Subcutaneous abdominal adipose tissue (tissue), 5 donors: ENCODE data around the gene MYH15.

Experiments used
- H3K27ac ChIP-seq: one replicate; pipeline ENCODE4 v1.7.0; 2013; ENCODE audit warnings: low read depth, mild to moderate bottlenecking, inconsistent platforms, low read length, moderate library complexity
- H3K27me3 ChIP-seq, 5 donors: one replicate each; pipeline ENCODE4 v1.7.0; 2013; ENCODE audit warnings: low read length in 5 of 5, inconsistent platforms in 1 of 5; ENCODE audit not compliant: control insufficient read depth in 5 of 5, insufficient read depth in 4 of 5
- H3K36me3 ChIP-seq, 5 donors: one replicate each; pipeline ENCODE4 v1.7.0; 2013; ENCODE audit warnings: low read length in 5 of 5; ENCODE audit not compliant: control insufficient read depth in 5 of 5, insufficient read depth in 5 of 5
- H3K4me1 ChIP-seq, 5 donors: one replicate each; pipeline ENCODE4 v1.7.0; 2013; ENCODE audit warnings: low read length in 5 of 5, mild to moderate bottlenecking in 3 of 5, moderate library complexity in 1 of 5; ENCODE audit not compliant: control insufficient read depth in 5 of 5, insufficient read depth in 5 of 5
- H3K4me3 ChIP-seq, 5 donors: one replicate each; pipeline ENCODE4 v1.7.0; 2013; ENCODE audit warnings: low read length in 5 of 5, low read depth in 1 of 5
- H3K9ac ChIP-seq, 5 donors: one replicate each; pipeline ENCODE4 v1.7.0; 2013; ENCODE audit warnings: low read length in 5 of 5, mild to moderate bottlenecking in 4 of 5, moderate library complexity in 3 of 5
- H3K9me3 ChIP-seq, 5 donors: one replicate each; pipeline ENCODE4 v1.7.0; 2013; ENCODE audit warnings: low read length in 5 of 5; ENCODE audit not compliant: control insufficient read depth in 5 of 5
- donor health status: healthy.
- donor health status: healthy.
- donor health status: healthy.
- donor health status: healthy.
- donor health status: healthy.

MYH15 gene

GRCh38 chr3:108510496-108510895 is at the start of gene MYH15:
Gene MYH15, minus strand, starts transcription at chr3:108510596. Its CDS starts 66 bp downstream, at chr3:108510530.
- no peaks in the 10 kb centered on the region for H3K4me1 ChIP-seq
- H3K9ac ChIP-seq, result no peak within 1 kb of the TSS
- no peaks in the 10 kb centered on the region for H3K27me3 ChIP-seq
- no peaks in the 10 kb centered on the region for H3K9me3 ChIP-seq
- H3K36me3 ChIP-seq, result no peaks in the 10 kb centered on the region
- H3K4me3 ChIP-seq, result no peak within 1 kb of the TSS
- H3K27ac ChIP-seq, result no peak within 1 kb of the TSS

GRCh38 chr3:108555966-108556581 is 45.7 kb upstream of the MYH15 start:
- peaks cover 0 to 4% (median 0%) of the 10 kb centered on the region in 5 donors for H3K36me3 ChIP-seq
- H3K4me1 ChIP-seq, result peaks cover 0 to 3% (median 0%) of the 10 kb centered on the region in 5 donors
- H3K9me3 ChIP-seq, result no peaks in the 10 kb centered on the region
- H3K4me3 ChIP-seq, result no peak overlapping the region
- H3K27me3 ChIP-seq, result no peaks in the 10 kb centered on the region
- no peak overlapping the region for H3K27ac ChIP-seq
- no peak overlapping the region for H3K9ac ChIP-seq

GRCh38 chr3:108554913-108555571 is 44.6 kb upstream of the MYH15 start:
- Histone ChIP-seq H3K4me1 (peaks cover 0 to 3% (median 0%) of the 10 kb centered on the region in 5 donors), H3K9me3 (no peaks in the 10 kb centered on the region), H3K27ac (no peak overlapping the region), H3K36me3 (peaks cover 0 to 4% (median 0%) of the 10 kb centered on the region in 5 donors), H3K27me3 (no peaks in the 10 kb centered on the region), H3K9ac (no peak overlapping the region), H3K4me3 (no peak overlapping the region)

DNA sequence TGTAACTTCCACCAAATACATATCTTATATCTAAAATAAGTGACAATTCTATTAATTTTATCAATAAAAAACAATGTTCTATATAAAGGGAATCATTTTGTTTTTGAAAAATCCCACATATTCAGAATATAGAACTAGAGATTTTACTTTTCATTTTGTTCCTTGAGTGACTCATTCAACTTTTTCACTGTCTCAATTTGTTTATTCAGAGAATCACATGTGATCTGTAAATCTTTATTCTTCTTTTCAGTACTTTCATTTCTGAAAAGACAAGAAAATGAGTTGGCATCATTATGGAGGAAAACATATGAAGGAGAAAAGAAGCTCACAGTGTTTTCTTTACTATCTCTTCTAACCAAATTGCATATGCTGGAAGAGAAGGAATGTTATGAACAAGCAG is 43.8 kb upstream of the MYH15 start:
- Histone ChIP-seq H3K27ac (no peak overlapping the region), H3K36me3 (peaks cover 0 to 4% (median 0%) of the 10 kb centered on the region in 5 donors), H3K9ac (no peak overlapping the region), H3K9me3 (no peaks in the 10 kb centered on the region), H3K4me3 (no peak overlapping the region), H3K4me1 (peaks cover 0 to 3% (median 0%) of the 10 kb centered on the region in 5 donors), H3K27me3 (no peaks in the 10 kb centered on the region)

GRCh38 chr3:108552267-108553159 is 42.1 kb upstream of the MYH15 start:
- H3K27ac ChIP-seq, result no peak overlapping the region

DNA sequence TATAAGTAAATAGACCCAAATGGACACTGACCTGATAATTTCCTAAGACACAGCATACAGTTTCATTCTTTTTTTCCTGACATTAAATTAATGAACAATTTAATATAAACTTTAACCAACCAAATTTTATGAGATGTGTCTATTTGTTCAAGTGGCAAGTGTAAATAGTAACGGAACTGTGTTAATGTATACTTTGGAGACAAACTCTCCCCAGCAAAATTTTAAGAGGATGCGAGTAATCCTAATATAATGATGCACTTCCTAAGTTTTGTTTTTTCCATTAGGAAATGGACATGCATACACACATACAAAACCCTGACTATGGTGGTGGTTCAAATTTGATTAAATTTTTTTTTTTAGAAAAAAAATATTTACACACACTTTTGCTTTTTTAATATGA is 38.5 kb upstream of the MYH15 start:
- Histone ChIP-seq H3K4me3 (no peak overlapping the region), H3K36me3 (no peaks in the 10 kb centered on the region), H3K9ac (no peak overlapping the region), H3K4me1 (no peaks in the 10 kb centered on the region), H3K27me3 (no peaks in the 10 kb centered on the region), H3K9me3 (no peaks in the 10 kb centered on the region), H3K27ac (no peak overlapping the region)

More at GRCh38 chr3:108552267-108553159, 42.1 kb upstream of the MYH15 start:
- Histone ChIP-seq H3K9ac (no peak overlapping the region), H3K4me3 (no peak overlapping the region), H3K4me1 (peaks cover 0 to 3% (median 0%) of the 10 kb centered on the region in 5 donors), H3K36me3 (no peaks in the 10 kb centered on the region), H3K9me3 (no peaks in the 10 kb centered on the region), H3K27me3 (no peaks in the 10 kb centered on the region)

DNA sequence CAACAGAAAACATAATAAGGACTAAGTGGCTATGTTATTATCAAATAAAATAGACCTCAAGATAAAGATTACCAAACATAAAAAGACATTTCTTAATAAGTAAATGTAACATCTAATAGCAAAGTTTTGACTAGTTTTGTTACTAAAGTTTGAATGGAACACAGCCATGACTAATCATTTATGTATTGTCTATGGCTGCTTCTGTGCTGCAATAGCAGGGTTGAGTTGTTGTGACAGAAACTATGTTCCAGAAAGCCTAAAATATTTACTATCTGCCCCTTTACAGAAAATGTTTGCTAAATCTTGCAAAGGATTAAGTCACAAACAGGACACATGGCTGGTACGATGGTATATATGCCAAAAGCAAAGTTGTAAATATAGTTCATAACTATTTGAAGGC is 37.9 kb upstream of the MYH15 start:
- no peaks in the 10 kb centered on the region for H3K27me3 ChIP-seq
- H3K4me3 ChIP-seq, result no peak overlapping the region
- no peaks in the 10 kb centered on the region for H3K4me1 ChIP-seq
- no peaks in the 10 kb centered on the region for H3K9me3 ChIP-seq
- H3K36me3 ChIP-seq, result no peaks in the 10 kb centered on the region
- H3K9ac ChIP-seq, result no peak overlapping the region
- H3K27ac ChIP-seq, result no peak overlapping the region

- no peaks in the 10 kb centered on the region for H3K27me3 ChIP-seq
- no peaks in the 10 kb centered on the region for H3K36me3 ChIP-seq
- no peaks in the 10 kb centered on the region for H3K9me3 ChIP-seq
- no peaks in the 10 kb centered on the region for H3K4me1 ChIP-seq
- H3K27ac ChIP-seq, result no peak overlapping the region
- H3K9ac ChIP-seq, result peak overlapping the region in 2 of 5 donors; percentile 21 to 39
- peak overlapping the region in 3 of 5 donors; percentile 30 to 43 (median 31) for H3K4me3 ChIP-seq
Observed at GRCh38 chr3:108546692-108547091, 36.3 kb upstream of the MYH15 start.

DNA sequence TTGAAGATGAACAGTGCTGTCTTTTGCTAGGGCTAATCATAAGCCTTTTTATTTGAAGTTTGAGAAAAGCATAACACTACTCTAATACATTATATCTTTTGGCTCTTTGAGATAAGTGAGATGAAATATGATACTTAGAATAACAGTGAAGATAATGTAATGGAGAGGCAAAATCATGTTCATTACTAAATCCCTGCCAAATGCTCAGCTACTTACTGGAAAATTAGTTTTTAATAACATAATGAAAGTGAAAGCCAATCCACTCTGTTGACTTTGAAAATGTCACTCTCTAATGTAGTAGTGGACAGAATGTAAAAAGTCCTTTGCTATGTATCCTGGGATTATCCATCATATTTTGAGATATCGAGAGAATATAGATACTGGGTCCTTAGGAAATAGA is 35.9 kb upstream of the MYH15 start:
- Histone ChIP-seq H3K9ac (peak overlapping the region in 2 of 5 donors; percentile 21 to 39), H3K4me3 (peak overlapping the region in 3 of 5 donors; percentile 30 to 43 (median 31))

GRCh38 chr3:108538083-108538482 is 27.7 kb upstream of the MYH15 start:
- Histone ChIP-seq H3K9me3 (no peaks in the 10 kb centered on the region), H3K36me3 (no peaks in the 10 kb centered on the region), H3K4me3 (no peak overlapping the region), H3K27me3 (no peaks in the 10 kb centered on the region), H3K9ac (no peak overlapping the region), H3K27ac (no peak overlapping the region), H3K4me1 (peaks cover 0 to 4% (median 0%) of the 10 kb centered on the region in 5 donors)

More for the DNA sequence above, 35.9 kb upstream of the MYH15 start:
- Histone ChIP-seq H3K27me3 (no peaks in the 10 kb centered on the region), H3K9me3 (no peaks in the 10 kb centered on the region), H3K36me3 (no peaks in the 10 kb centered on the region), H3K27ac (no peak overlapping the region), H3K4me1 (no peaks in the 10 kb centered on the region)
